Chondrocyte (in vitro differentiated cells): ENCODE measurements around the gene CSNK2B. TPM values are rescaled to one million over a fixed set of nuclear protein-coding genes. Genes with fewer than 3 reads are reported as not detected.

Source experiments
- microRNA-seq: library from miRNA; unstranded; fragments of <30 nt; microRNA quantifications from one replicate; pipeline ENCODE4 v1.2.0, GENCODE V29; 2020; ENCODE audit warnings: borderline number of aligned reads
- total RNA-seq: library from RNA; stranded (reverse); gene quantifications from 3 replicates; pipeline ENCODE4 v1.2.1, GENCODE V29; 2021

CSNK2B gene
- total RNA-seq, 1 donor from 2014 or later = 116 TPM

Small RNAs within 50 kb of the gene (microRNA-seq; reads per million reads assigned to microRNA genes)
- gene MIR4646 (not detected), gene MIR6832 (not detected)

Other genes starting within 250 kb of the CSNK2B start
- 7.8 to 9.4 TPM (median 9.0 TPM) in 3 replicates for gene MICB, start 167.9 kb upstream of the CSNK2B start, total RNA-seq
- not detected in 3 replicates for gene MCCD1, start 137.1 kb upstream of the CSNK2B start, total RNA-seq
- 222 to 230 TPM (median 227 TPM) in 3 replicates for gene DDX39B, start 124.1 kb upstream of the CSNK2B start, total RNA-seq
- 2.4 to 4.1 TPM (median 3.0 TPM) in 3 replicates for gene ATP6V1G2, start 119.5 kb upstream of the CSNK2B start, total RNA-seq
- 21.2 to 30.1 TPM (median 29.6 TPM) in 3 replicates for gene NFKBIL1, start 118.5 kb upstream of the CSNK2B start, total RNA-seq
- gene LTA, start 93.8 kb upstream of the CSNK2B start, total RNA-seq = not detected in 3 replicates
- not detected in 3 replicates for gene TNF, start 90.5 kb upstream of the CSNK2B start, total RNA-seq
- gene LTB, start 83.7 kb upstream of the CSNK2B start, total RNA-seq = not detected in 3 replicates
- gene LST1, start 79.8 kb upstream of the CSNK2B start, total RNA-seq = not detected in 3 replicates
- gene NCR3, start 73.1 kb upstream of the CSNK2B start, total RNA-seq = not detected in 3 replicates
- gene AIF1, start 50.8 kb upstream of the CSNK2B start, total RNA-seq = not detected in 3 replicates
- gene PRRC2A, start 45.4 kb upstream of the CSNK2B start, total RNA-seq = 156 to 185 TPM (median 157 TPM) in 3 replicates
- 253 to 308 TPM (median 262 TPM) in 3 replicates for gene BAG6, start 13.4 kb upstream of the CSNK2B start, total RNA-seq
- gene APOM, start 10.2 kb upstream of the CSNK2B start, total RNA-seq = 0.85 to 1.2 TPM in 2 of 3 replicates, not detected in the other
- gene C6orf47, start 5.3 kb upstream of the CSNK2B start, total RNA-seq = 19.1 to 20.3 TPM (median 20.2 TPM) in 3 replicates
- gene GPANK1, start 1.1 kb upstream of the CSNK2B start, total RNA-seq = 12.0 to 15.4 TPM (median 13.9 TPM) in 3 replicates
- 10.2 to 14.3 TPM (median 11.7 TPM) in 3 replicates for gene LY6G5B, start 3.9 kb downstream of the CSNK2B start, total RNA-seq
- 1.3 to 3.6 TPM (median 2.4 TPM) in 3 replicates for gene LY6G5C, start 15.0 kb downstream of the CSNK2B start, total RNA-seq
- gene ABHD16A, start 37.2 kb downstream of the CSNK2B start, total RNA-seq = 27.8 to 33.9 TPM (median 32.3 TPM) in 3 replicates
- not detected in 3 replicates for gene LY6G6F, start 40.8 kb downstream of the CSNK2B start, total RNA-seq
- gene LY6G6D, start 49.3 kb downstream of the CSNK2B start, total RNA-seq = not detected in 3 replicates
- gene LY6G6C, start 55.7 kb downstream of the CSNK2B start, total RNA-seq = 0.30 TPM in 1 of 3 replicates, not detected in the others
- not detected in 3 replicates for gene MPIG6B, start 57.3 kb downstream of the CSNK2B start, total RNA-seq
- gene DDAH2, start 63.2 kb downstream of the CSNK2B start, total RNA-seq = 66.4 to 99.6 TPM (median 95.7 TPM) in 3 replicates
- 256 to 328 TPM (median 317 TPM) in 3 replicates for gene CLIC1, start 70.5 kb downstream of the CSNK2B start, total RNA-seq
- gene MSH5, start 73.9 kb downstream of the CSNK2B start, total RNA-seq = 8.4 to 17.4 TPM (median 9.4 TPM) in 3 replicates
- gene SAPCD1, start 96.6 kb downstream of the CSNK2B start, total RNA-seq = 1.3 to 2.4 TPM (median 1.4 TPM) in 3 replicates
- gene VWA7, start 111.2 kb downstream of the CSNK2B start, total RNA-seq = 0.15 to 0.62 TPM (median 0.17 TPM) in 3 replicates
- gene VARS1, start 129.7 kb downstream of the CSNK2B start, total RNA-seq = 71.1 to 101 TPM (median 71.9 TPM) in 3 replicates
- gene LSM2, start 140.9 kb downstream of the CSNK2B start, total RNA-seq = 35.0 to 42.5 TPM (median 35.7 TPM) in 3 replicates
- gene HSPA1L, start 149.2 kb downstream of the CSNK2B start, total RNA-seq = 0.89 to 1.5 TPM (median 1.00 TPM) in 3 replicates
- 23.0 to 46.3 TPM (median 46.2 TPM) in 3 replicates for gene HSPA1A, start 149.5 kb downstream of the CSNK2B start, total RNA-seq
- 46.8 to 57.9 TPM (median 50.4 TPM) in 3 replicates for gene HSPA1B, start 161.7 kb downstream of the CSNK2B start, total RNA-seq
- gene NEU1, start 196.7 kb downstream of the CSNK2B start, total RNA-seq = 63.8 to 67.5 TPM (median 64.2 TPM) in 3 replicates
- not detected in 3 replicates for gene SLC44A4, start 212.9 kb downstream of the CSNK2B start, total RNA-seq
- 37.7 to 53.0 TPM (median 40.0 TPM) in 3 replicates for gene EHMT2, start 231.6 kb downstream of the CSNK2B start, total RNA-seq
- 6.3 to 7.6 TPM (median 6.7 TPM) in 3 replicates for gene ZBTB12, start 236.0 kb downstream of the CSNK2B start, total RNA-seq